ENCODE data around the gene PHACTR1.
"Not testable (repeated sequence)": the region's sequence is repeated elsewhere in the genome, so short reads cannot be mapped to it uniquely, and the experiment has no call there.

PHACTR1 gene

DNA sequence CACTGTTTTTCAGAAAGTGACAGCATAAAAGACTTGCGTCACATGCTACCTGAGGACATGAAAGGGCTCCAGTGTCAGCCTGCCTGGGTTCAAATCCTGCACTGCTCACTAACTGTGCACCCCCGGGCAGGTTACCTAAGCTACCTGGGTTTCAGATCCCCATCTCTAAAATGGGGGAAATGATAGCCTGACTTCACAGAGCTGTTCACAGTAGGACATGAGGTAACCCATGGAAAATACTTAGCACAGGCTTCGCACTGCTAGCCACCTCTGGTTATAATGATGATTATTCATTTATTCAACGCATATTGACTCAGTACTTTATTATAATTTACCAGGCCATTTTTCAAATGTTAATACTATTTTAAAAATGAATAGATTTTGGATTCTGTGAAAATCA lies 588.7 kb downstream of the PHACTR1 start:
- DNase-seq (ENCODE audit: low read depth in 2 of 2) = no peak

DNA sequence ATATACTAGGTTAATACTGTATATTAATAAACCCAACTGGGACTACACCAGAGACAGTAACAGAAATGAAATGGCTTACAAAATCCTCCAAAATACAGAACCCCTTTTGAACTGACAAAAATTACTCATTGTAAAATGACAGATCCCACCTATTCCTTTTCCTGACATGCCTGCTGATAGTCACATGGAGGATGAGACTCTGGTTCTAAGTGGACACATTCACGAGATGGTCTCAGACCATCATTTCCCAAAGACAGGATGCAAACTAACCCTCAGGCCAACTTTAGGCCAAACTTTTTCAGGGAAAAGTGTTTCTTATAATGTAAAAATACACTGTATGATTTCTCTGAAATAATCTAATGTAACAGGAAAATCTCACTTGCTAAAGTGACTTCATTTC lies 589.2 kb downstream of the PHACTR1 start:
- DNase-seq (ENCODE audit: low read depth in 2 of 2) = no peak

DNA sequence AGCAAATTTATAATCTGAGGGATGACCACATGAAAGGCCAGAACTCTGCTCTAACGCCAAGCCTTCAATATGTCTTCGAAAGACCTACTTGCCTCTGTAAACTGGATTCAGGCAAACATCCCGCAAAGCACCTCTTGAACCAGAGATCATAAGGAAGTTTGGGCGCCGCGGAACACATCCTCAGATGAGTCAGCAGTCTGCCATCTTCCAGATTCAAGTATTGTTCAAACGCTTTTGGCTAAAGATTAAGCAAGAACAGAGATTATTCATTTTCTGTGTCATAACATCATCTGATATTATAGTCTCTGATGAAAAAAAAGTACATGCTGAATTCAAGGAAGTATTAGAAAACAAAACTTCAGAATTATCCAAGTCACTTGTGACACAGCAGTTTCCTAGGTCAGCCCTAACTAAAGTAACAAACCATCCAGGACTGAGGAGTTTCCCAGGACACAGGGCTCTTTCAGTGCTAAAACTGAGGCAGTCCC lies 591.0 kb downstream of the PHACTR1 start:
- no peak for DNase-seq (ENCODE audit: low read depth in 2 of 2)

DNA sequence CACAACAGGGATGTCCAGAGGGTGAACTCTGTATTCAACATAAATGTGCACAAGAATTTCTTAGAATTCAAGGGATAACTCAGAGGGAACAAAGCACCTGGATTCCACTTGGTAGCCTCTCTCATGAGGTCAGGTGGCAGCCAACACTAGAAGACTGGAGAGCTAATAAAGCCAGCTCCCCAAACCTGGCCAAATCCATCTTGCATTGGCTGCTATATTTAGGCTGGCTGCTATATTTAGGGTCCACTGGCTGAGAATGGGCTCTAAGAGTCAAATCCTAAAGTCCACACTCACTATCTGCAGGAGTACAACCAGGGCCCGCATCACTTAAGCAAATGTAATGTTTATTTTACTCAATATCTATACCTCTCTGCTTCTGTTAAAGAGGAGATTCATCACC lies 591.8 kb downstream of the PHACTR1 start:
- no peak for DNase-seq (ENCODE audit: low read depth in 2 of 2)

DNA sequence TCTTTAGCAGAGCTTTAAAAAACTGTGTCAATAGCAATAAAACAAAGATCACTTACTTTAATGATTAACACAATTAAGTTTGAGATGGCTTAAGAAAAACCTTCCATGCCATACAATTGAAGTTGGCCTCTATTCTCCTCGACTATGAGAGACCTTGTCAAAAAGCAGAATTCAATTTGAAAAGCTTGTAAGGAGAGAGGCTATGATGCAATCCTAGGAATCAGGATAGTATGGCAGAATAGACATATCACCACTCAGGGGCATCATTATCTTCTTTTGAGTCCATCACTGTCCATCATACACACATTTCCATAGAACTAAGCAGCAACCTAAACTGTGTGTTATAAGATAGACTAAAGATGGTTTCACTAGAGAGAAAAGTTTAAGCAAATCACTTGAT lies 594.6 kb downstream of the PHACTR1 start:
- no peak for DNase-seq (ENCODE audit: low read depth in 2 of 2)

DNA sequence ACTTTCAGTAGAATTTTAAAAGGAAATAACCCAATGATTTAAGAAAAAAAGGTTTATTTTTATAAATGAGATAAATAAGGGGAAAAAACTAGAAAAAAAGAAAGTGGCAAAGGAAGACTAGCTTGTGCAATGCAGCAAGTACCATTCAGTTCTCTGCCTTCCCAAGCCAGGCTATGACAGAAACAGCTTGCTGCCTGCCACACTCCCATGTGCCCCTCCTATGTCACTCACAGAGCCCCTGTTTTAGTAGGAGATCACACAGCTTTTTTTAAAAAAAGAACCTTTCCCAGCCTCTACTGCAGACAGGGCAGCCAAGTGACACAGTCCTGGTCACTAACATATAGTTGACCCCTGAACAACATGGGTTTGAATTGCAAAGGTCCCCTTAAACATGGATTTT lies 598.2 kb downstream of the PHACTR1 start:
- no peak for DNase-seq (ENCODE audit: low read depth in 2 of 2)

DNA sequence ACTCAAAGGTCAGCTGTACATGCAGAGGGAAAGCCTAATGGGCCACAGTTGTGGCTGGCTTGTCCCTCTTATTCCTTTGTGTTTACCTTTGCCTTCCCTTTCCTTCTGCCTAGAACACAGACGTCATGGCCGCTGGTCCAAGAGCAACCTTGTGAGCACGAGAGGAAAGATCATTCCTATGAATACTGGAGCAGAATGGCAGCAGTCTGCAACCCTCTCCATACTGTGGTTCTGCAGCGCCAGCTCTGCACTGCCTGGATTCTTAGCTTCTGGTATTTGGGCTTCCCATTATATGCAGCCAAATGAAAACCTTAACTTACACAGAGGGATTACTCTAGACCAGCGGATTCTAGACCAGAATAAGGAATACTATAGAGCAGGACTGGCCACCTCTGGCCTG lies 599.3 kb downstream of the PHACTR1 start:
- DNase-seq (ENCODE audit: low read depth in 2 of 2) = no peak

DNA sequence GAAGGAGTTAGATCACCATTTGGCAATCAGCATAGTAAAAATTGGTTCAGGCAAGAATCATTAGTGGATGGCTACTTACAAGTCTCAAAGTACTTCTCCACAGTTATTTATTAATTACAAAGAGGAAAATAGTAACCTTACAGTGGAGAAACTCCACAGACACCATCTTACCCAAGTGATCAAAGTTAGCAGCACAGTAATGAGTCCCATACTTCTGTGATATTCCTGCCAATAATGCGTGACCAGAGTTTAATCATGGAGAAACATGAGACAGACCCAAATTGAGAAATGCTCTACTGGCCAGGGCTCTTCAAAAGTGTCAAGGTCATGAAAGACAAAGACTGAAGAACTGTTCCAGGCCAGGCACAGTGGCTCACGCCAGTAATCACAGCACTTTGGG lies 602.3 kb downstream of the PHACTR1 start:
- DNase-seq (ENCODE audit: low read depth in 2 of 2) = no peak

DNA sequence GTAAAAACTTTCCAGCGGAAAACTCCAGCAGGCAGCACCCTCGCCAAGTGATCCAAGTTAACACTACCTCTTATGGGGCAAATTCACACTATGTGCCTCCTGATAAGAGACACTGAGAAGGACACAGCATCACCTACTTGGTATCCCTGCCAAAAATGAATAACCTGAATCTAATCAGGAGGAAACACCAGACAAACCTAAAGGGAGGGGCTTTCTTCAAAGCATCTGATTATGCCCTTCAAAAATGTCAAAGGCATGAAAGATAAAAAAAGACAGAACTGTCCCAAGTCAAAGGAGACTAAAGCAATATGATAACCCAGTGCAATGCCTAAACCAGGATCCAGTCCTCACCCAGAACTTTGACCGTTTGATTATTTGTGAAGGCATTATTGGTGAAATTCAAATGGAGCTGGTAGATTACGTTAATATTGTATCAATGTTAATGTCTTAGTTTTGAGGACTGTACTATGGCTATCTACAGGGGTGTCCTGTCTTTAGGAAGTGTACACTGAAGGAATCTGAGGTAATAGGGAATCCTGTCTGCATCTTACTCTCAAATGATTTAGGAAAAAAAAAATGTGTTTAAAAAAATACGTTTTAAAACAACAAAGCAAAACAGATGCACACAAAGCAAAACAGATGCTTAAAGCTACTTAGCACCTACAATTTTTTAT lies 603.5 kb downstream of the PHACTR1 start:
- DNase-seq (ENCODE audit: low read depth in 2 of 2) = no peak

DNA sequence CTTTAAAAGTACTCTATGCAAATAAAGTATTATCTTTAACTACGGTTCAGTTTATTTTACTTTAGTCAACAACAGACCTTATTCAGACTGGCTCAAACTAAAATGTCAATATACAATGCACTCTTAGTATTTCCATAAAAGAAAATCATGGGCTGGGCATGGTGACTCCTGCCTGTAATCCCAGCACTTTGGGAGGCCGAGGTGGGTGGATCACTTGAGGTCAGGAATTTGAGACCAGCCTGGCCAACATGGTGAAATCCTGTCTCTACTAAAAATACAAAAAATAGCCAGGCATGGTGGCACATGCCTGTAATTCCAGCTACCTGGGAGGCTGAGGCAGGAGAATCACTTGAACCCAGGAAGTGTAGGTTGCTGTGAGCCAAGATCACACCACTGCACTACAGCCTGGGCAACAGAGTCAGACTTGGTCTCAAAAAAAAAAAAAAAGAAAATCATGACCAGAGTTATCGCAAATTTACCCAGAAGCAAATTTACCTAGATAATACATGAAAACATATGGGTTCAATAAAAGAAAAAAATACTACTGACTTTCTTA lies 609.5 kb downstream of the PHACTR1 start:
- not testable (repeated sequence) for DNase-seq (ENCODE audit: low read depth in 2 of 2)

DNA sequence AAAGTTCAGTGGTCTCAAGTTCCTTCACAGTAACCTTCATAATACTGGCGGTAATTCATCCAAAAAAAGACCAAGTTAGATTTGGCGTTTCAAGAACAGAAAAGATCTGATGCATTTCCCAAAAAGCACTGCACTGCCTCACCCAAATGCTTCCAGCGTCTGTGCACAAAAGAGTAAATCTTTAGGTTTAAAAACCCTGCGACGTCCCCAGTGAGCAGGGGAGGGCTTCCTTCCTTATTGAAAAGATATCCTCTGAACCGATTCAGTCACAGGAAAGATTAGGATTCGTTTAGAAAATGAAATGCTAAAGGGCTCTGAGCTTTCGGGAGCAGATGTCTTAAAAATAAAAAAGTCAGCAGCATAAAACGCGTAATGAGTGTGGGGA lies 611.1 kb downstream of the PHACTR1 start:
- no peak for DNase-seq (ENCODE audit: low read depth in 2 of 2)

DNA sequence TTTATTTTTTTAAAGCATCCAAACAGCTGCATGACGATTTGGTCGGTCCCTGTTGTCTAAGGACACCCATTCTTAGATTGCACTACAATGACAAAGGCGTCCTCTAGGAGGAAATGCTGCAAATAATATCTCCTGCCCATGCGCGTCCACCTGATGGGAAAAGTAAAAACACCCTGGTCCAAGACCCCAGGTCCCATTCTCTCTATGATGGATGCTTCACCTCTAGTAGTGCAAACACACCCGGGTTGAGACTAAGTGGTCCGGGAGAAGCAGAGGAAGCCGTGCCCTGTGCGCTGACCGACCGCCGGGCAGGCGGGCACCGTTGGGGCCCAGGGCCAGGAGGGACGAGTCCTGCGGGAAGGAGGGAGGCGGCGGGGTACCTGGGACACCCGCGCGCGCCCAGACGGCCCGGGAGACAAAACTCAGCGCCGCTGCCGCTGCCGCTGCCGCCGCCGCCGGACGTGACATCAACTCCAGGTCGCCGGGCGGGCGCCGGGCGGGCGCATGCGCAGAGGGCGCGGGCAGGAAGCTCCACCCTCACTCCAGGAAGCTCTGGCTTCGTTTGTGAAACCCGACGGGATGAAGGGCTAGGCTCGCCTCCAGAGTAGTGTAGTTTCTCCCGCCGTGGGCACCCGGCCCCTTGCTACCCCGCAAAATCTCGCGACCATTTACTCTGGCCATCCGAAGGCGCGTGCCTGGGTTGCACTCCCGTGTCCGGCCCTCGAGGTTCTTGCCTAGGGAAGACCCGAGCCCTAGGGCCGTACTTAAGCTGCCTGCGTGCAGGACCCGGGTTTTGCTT lies 611.7 kb downstream of the PHACTR1 start, which contains the start of gene TBC1D7:
TSS of gene TBC1D7 (minus strand) at position 462 of the 799 bp plus-strand sequence. CDS start 1,639 bp downstream, outside the sequence.
- DNase-seq (ENCODE audit: low read depth in 2 of 2) = peak; percentile 89 to 91

DNA sequence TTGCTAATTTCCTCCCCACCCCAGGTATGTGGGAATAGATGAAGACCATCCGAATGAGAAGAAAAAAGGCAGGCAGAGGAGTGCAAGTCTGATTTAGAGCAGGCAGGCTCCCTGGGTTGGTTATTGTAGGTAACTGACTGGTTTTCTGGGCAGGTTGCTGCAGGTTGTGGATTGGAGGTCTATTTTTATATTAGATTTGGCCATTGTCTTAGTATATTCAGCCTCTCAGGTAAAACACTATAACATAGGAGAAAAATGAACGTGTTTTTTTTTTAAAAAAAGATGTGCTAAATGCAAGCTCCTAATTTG lies 612.3 kb downstream of the PHACTR1 start:
- no peak for DNase-seq (ENCODE audit: low read depth in 2 of 2)

DNA sequence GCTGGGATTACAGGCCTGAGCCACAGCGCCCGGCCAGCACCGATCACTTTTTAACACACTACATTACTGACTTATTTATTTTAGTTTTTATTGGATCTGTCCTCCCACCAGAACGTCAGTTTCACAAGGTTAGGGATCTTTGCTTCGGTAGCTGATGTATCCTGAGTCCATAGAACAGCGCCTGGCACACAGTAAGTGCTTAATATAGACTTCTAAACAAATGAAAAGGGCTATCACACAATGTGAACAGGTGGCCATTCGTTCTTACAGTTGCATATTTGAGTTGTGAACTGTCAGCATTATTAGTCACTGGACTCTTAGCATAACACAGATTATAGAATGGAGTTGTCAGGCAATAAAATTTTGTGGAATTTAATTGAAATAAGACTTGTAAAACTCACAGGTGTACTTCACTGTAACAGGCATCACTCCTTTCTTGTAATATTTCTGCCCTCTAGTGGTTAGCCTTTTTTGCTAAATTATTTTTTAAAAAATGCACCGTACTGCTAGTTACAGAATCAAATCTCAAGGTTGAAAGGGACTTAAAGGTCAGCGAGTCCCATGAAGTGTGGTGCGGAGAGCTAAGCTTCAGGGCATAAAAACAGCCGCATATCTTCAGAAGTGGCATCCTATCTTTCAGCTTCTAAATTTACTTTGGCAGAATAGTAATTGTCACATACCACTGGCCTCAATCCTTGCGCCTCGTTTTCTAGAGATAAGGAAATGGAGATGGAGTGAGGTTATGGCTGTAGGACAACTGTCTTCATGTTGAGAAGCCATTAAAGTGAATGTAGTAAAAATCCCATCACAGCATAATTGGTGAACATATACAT lies 615.2 kb downstream of the PHACTR1 start:
- no peak for DNase-seq (ENCODE audit: low read depth in 2 of 2)

DNA sequence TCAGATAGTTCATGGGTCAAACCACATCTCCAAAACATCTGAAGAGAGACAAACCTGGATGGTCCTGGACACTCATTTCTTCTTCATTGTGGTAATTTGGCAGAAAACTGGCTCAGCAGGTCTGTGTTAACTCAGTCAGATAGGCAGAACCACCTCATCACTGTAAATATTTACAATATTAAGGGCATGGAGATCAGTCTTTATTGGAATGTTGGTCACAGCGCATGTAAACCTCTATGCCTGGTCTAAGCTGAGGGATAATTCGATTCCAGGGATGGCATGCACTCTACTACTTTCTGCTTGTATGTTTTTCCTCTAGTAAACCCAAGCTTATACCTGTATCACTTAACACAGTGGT lies 615.8 kb downstream of the PHACTR1 start:
- no peak for DNase-seq (ENCODE audit: low read depth in 2 of 2)

DNA sequence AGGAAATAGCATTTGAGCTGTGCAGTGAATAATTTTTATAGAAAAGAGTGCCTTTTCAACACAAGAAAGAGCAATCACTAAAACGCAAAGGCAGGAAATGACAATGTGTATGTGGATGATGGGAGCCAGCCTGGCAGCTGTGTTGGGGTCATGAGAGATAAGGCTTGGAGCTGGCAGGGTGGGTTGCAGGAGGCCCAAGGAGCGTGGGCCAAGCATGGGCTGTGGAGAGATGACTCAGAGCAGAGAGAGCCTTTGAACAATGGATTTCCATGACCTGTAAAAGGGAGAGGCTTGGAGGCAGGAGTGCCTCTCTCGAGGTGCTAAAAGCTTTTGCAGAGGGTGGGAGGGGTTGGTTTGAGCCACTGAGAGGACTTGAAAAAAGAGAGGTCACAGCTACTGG lies 618.4 kb downstream of the PHACTR1 start:
- DNase-seq (ENCODE audit: low read depth in 2 of 2) = no peak

DNA sequence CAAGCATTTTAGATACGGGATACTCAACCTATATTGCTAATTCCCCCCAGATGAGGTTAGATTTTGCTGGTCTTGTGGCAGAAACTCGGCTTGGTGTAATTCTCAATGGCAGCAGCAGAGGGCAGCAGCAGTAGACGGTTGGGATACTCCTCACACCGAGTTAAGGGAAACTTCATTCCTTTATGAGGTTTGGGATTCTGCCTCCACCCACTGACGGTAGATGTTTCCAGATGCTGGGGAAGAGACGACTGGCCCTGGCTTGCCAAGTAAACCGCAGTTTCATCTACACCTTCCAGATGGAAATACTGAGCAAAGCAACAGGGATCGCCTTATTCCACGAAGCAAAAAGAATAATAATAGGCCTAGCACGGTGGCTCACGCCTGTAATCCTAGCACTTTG lies 620.0 kb downstream of the PHACTR1 start:
- peak; percentile 62 to 89 for DNase-seq (ENCODE audit: low read depth in 2 of 2)

DNA sequence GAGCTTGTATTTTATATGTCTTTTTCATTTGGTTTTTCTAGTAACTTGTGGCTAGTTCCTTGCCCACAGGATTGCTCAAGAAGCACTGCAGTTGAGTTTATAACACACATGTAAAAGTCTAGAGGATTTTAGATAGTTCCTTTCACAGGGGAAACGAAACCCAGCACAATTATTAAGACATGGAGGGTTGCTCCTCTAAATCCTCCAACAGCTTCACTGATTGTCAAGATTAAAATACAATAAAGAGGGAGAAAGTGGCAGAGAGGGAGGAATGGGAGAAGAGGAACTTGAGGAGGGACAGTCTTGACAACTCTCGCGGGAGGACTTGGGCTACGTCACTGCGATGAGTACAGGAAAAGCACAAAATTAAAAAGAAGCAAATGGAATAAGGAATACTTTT lies 621.5 kb downstream of the PHACTR1 start:
- DNase-seq (ENCODE audit: low read depth in 2 of 2) = no peak
